Midbrain (tissue), 1 donor: ENCODE data around the gene ATAD3B.
"Not testable (repeated sequence)": the region's sequence is repeated elsewhere in the genome, so short reads cannot be mapped to it uniquely, and the experiment has no call there.

Source experiments
- DNase-seq: peaks from one replicate; lab custom pipeline; 2025; lab: John Stamatoyannopoulos, UW

ATAD3B gene

GRCh38 chr1:1452365-1452739 is 19.2 kb upstream of the ATAD3B start:
- not testable (repeated sequence) for DNase-seq

DNA sequence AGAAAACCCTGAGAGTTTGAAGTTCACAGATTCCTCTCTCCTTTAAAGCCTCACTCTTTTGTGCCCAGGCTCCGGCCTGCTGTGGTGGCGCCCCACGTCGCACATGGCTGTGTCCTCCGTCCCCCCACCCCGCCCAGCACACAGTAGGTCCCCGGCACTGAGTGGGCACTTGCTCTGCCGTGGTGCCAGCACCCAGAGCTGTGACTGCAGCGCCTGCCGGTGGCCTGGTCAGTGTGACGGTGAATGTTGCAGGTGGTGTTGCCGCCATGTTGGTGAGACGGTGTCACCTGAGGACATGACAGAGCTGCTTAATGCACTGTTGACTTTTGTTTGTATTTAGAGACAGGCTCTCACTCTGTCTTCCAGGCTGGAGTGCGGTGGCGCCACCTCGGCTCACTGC is 18.7 kb upstream of the ATAD3B start:
- DNase-seq = no peak

DNA sequence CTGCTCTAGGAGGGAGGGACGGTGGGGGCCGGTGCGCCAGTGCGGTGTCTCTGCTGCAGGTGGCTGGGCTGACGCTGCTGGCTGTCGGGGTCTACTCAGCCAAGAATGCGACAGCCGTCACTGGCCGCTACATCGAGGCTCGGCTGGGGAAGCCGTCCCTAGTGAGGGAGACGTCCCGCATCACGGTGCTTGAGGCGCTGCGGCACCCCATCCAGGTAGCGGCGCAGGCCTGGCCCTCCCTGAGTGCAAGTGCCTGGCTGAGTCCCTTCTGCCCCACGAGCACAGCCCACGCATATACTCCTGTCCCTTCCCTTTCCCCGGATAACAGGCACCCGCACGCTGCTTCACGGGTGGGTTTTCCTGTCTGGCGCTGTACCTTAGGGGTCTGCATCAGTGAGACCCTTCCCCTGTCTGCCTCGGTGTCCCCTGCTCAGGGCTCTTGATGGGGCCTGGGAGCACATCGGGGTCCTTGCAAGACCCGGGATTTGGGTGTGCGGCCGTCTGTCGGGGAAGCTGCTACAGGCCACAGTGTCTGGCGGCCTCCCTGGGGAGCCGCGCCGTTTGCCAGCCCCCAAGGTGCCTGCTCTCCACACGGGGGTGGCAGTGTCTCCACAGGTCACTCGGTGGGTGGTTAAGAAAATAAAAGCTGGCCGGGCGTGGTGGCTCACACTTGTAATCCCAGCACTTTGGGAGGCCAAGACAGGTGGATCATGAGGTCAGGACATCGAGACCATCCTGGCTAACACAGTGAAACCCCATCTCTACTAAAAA is 17.1 kb upstream of the ATAD3B start:
- DNase-seq = not testable (repeated sequence)

DNA sequence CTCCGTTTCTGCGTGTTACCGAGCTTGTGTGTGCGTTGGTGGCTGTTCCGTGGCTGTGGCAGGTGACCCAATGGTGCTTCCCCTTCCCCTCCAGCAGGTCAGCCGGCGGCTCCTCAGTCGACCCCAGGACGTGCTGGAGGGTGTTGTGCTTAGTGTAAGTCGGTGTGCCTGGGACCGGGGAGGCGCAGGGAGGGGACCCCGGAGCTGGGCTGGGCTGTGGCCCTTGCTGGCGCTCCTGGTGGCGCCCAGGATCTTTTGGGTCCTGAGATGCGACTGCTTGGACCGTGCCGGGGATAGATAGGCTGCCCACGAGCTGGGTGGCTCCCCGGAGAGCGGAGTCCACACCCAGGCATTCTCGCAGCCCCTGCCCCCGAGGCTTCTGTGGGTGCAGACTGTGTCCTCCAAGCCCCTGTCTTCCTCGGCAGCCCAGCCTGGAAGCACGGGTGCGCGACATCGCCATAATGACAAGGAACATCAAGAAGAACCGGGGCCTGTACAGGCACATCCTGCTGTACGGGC is 16.1 kb upstream of the ATAD3B start:
- DNase-seq = no peak

DNA sequence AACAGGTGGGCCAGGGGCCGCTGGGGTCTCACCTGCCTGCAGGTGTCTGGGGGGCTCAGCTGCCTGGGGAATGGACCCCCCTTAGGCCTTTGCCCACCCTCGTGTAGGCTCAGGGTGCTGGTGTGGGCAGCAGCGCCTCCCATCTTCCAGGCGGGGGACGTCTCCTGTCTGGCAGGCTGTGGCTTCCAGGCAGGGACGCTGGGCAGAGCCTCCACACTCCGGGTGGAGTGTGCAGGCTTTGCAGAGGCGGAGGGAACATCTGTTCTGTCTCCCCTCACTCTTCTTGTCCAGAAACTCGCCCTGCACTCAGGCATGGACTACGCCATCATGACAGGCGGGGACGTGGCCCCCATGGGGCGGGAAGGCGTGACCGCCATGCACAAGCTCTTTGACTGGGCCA is 15.6 kb upstream of the ATAD3B start:
- DNase-seq = not testable (repeated sequence)

DNA sequence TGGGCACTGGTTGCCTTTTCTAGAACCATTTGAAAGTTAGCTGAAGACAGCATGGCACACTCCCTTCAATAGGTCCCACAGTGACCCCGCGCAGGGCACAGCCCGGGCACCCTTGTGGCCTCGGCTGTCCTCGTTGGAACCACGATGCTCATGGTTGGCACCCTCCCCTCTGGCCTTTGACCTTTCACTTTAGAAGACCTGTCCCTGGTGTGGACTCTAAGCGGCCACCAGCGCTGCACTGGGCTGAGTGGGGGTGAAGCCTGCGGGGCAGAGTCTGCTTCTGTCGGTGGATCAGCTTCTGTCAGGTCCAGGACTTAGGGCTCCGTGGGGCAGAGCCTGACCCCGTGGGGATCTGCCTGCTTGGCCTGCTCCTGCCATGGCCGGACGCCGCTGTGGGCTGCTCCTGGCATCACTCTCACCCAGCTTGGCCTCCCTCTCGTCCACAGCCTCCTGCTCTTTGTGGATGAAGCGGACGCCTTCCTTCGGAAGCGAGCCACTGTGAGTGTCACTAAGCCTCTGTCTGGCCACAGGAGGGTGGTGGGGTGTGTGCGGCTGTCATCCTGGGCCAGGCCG is 14.8 kb upstream of the ATAD3B start:
- not testable (repeated sequence) for DNase-seq

DNA sequence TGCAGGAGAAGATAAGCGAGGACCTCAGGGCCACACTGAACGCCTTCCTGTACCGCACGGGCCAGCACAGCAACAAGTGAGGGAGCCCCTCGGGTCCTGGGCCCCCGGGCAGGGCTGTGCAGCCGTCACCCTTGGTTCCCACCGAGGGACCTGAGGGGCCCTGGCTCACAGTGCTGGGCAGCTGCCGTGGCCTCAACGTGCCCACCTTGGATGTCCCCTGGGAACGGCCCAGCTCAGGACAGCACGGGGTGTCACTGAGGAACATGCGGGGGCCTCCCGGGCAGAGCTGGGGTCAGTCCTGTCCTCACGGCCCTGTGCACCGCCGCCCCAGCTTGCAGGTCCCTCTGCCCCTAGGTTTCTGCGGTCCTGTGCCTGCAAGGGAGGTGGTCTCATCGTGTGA is 12.4 kb upstream of the ATAD3B start:
- DNase-seq = not testable (repeated sequence)

- DNase-seq = not testable (repeated sequence)
Measured at GRCh38 chr1:1459711-1460110, 11.9 kb upstream of the ATAD3B start.

- no peak for DNase-seq
Measured at GRCh38 chr1:1460540-1461130, 10.9 kb upstream of the ATAD3B start.

GRCh38 chr1:1461721-1462317 is 9.7 kb upstream of the ATAD3B start:
- no peak for DNase-seq

DNA sequence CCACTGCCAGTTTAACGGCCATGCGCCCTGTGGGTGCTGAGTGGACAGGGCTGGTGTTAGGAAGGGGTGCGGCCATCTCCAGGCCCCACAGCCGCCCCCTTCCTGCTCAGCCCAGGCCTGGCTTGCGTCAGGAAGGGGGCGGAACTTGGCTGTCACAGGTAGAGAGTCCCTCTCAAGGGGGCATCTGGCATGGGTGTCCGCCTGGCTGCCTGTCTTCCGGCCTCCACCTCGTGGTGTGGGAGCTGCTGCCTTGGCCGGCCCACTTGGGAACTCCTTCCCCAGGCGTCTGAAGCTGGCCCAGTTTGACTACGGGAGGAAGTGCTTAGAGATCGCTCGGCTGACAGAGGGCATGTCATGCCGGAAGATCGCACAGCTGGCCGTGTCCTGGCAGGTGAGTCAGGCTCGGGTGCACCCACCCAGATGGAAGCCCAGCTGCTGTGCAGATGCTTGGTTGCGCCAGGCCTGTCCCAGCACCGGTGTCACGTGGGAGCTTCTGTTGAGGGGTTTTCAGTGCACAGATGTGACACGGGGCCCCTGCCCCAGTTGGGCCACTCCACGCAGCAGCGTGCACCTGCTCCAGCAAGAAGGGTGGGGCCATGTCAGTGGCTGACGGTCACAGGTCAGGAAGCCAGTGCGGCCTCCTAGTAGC is 9.1 kb upstream of the ATAD3B start:
- DNase-seq = no peak

DNA sequence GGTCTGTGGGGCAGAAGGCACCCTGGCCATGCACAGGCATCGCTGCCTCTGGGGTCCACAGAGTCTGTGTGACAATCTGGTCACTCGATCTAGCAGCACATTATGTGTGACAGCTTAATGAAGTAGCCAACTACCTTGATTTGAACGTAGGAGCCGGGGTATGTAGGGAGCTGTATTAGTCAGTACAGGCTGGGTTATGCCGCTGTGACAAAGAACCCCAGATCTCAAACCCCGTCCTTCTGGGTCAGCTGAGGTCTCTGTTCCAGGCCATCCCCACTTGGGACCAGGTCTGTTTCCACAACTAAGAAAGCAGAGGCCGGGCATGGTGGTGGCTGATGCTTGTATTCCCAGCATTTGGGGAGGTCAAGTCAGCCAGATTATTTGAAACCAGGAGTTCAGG is 8.3 kb upstream of the ATAD3B start:
- no peak for DNase-seq

DNA sequence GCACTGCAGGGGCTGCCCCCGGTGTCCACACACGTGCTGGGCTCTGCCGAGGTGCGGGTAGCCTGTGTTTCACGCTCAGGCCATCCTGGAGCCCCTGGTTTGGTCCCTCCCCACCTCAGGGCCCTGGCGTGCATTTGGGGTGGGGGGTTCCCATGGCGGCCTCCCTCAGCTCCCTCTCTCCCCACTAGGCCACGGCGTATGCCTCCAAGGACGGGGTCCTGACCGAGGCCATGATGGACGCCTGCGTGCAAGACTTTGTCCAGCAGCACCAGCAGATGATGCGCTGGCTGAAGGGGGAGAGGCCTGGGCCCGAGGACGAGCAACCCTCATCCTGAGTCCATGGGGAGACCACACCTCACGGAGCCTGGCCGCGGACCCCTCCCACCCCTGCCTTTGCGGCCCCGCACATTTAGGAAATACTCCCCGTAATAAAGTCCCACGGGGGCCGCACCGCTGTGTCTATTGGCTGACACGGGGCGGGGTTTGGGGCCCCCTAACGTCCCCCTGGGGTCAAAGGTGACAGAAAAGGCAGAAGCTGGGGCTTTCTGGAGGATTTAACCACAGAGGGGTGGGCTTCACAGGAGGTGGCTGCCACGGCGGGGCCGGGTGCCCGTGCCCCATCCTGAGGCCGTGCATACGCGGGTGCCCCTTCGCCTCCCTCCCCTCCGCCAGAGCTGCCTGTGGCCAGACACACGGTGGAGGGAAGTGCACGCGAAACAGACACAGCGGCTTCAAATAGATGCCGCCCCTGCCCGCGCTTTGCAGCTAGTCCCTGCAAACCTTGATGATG is 3.2 kb upstream of the ATAD3B start:
- DNase-seq = not testable (repeated sequence)

DNA sequence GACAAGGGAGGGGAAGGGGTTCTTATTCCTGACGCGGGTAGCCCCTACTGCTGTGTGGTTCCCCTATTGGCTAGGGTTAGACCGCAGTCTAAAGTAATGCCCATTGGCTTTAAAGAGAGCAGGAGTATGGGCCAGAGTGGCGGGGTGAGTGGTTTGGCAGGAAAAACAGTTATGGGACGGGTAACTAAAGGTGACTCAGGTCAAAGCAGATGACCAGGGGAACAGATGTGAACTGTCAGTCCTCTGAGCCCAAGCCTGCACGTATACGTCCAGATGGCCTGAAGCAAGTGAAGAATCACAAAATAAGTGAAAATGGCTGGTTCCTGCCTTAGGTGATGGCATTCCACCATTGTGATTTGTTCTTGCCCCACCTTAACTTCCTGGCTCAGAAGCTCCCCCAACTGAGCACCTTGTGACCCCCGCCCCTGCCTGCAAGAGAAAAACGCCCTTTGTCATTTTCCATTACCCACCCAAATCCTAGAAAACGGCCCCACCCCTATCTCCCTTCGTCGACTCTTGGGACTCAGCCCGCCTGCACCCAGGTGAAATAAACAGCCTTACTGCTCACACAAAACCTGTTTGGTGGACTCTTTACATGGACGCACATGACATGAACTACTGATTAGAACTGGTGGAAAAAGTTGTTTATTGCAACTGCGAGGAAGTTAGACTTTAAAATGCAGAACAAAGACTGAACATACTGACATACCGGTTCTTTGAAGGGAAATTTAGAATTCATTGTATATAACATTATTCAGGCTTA is 758 bp upstream of the ATAD3B start:
- no peak for DNase-seq

- DNase-seq = not testable (repeated sequence)
Measured at GRCh38 chr1:1472053-1472876, 700 bp downstream of the ATAD3B start.

DNA sequence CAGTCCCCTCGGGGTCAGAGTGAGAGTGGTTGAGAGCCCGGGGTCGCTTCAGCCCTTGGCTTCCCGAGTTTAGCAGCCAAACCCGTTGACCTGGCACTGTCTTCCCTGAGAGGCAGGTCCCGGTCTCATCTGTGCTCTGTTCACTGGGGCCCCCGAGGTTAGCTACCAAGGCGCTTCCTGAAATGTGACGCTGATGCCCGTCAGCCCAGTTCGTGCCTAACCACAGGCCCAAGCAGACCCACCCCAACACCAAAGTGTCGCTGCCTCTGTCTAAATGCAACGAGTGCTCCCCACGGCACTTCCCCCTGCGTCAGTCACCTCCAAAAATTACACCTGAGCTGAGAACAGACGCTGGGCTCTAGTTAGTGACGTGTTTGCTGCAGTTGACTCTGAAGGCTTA is 4.4 kb downstream of the ATAD3B start:
- not testable (repeated sequence) for DNase-seq

- DNase-seq = no peak
Measured at GRCh38 chr1:1477206-1477605, 5.6 kb downstream of the ATAD3B start.

DNA sequence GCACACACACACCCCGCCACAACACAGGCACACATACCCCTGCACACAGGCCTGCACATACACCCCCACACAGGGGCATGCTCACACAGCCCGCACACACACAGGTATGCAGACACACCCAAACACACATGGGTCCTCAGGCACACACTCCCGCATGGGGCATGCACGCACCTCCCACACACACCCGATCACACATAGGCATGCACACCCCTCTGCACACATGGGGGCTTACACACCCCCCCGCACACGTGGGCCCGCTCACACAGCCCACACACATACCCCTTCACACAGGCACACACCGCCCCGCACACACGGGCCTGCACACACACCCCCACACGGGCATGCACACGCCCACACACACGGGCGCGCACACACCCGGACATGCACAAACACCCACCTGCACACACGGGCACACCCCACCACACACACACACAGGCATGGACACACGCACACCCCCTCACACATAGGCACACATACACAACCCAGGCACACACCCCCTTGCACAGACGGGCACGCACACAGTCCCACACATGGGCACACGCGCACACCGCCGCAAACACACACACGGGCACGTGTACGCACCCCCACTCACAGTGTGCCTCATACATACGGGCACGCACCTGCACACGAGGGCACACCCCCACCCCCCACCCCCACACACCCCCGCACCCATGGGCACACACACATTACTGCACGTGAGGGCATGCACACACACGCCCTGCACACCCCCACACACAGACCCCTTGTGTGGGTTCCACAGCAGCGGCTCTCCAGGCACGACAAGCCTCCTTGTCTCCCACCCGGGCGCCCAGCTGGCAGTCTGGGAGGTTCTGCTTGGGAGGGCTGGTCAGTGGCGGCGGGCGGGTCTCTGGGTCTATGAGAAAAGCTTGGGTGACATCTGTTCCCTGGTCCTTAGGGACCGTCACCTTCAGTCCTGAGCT is 8.3 kb downstream of the ATAD3B start:
- DNase-seq = no peak

GRCh38 chr1:1480488-1480867 is 8.9 kb downstream of the ATAD3B start:
- not testable (repeated sequence) for DNase-seq
